GM18867 (cell line): ENCODE measurements around the gene DTYMK.

Source experiments
- ATAC-seq: cut with Tn5 transposase; IDR thresholded peaks from one replicate; pipeline ENCODE4 v1.9.1; 2021; ENCODE audit warnings: mild to moderate bottlenecking, moderate library complexity; ENCODE audit not compliant: unreplicated experiment

DTYMK gene

GRCh38 chr2:241708879-241709278 lies 22.3 kb upstream of the DTYMK start:
- ATAC-seq: no peak

GRCh38 chr2:241706537-241706936 lies 19.9 kb upstream of the DTYMK start:
- ATAC-seq: no peak

DNA sequence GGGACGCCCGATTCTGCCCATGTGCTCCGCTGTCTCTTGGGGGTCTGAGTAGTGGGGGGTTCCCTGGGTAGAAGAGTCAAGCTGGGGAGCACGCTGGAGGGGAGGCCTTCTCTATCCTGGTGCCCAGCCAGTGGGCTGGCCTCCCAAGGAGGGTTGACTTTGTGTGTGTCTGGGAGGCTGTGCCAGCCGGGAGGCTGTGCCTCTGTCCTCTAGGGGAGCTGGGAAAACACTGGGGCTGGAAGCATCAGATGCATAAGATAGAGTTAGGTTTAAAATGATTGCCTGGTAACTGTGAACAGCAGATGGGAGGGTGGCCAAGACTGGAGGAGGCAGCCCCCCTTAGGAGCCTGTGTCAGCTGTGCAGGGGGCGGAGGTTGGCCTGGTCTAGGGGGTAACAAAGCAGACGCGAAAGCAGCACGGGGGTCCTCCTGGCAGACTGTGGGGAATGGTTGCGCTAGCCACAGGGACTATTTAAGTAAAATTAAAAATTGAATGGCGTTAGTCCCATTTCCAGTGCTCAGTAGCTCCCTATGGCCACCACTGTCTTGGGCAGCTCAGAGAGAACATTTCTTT lies 16.5 kb upstream of the DTYMK start:
- no peak for ATAC-seq

- peak; percentile 64 for ATAC-seq
Measured at GRCh38 chr2:241702155-241703031, 15.8 kb upstream of the DTYMK start.

GRCh38 chr2:241701399-241702154 lies 15.0 kb upstream of the DTYMK start, which contains the start of gene ING5:
Gene ING5 (plus strand): TSS chr2:241702039. CDS start chr2:241702066, 27 bp downstream.
- peak; percentile 60 for ATAC-seq

DNA sequence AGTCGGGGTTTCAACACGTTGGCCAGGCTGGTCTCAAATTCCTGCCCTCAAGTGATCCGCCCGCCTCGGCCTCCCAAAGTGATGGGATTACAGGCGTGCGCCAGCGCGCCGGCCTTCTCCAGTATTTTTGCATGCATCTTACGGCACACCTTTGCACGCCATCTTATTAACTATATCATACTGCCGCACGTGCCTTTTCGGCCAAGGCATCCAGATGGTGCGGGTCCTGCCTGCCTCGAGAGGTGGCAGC lies 14.5 kb upstream of the DTYMK start:
- ATAC-seq: no peak

- ATAC-seq: no peak
Measured at GRCh38 chr2:241695651-241696050, 9.0 kb upstream of the DTYMK start.

- no peak for ATAC-seq
Measured at GRCh38 chr2:241692448-241692847, 5.8 kb upstream of the DTYMK start.

- no peak for ATAC-seq
Measured at GRCh38 chr2:241690202-241690717, 3.6 kb upstream of the DTYMK start.

- ATAC-seq: no peak
Measured at GRCh38 chr2:241689306-241689705, 2.7 kb upstream of the DTYMK start.

DNA sequence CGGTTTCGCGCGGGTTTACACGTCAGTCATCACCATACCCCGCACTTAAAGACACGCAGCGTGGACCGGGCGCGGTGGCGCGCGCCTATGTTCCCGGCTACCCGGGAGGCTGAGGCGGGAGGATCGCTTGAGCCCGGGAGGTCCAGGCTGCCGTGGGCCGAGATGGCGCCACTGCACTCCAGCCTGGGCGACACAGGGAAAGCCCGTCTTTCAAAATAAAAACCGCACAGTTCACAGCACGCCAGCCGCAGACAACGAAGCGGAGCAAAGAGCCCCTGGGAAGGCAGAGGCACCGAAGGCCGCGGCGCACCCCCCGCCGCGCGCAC lies 328 bp downstream of the DTYMK start:
- ATAC-seq: peak; percentile 20

- no peak for ATAC-seq
Measured at GRCh38 chr2:241680827-241681599, 5.6 kb downstream of the DTYMK start.

GRCh38 chr2:241680044-241680443 lies 6.6 kb downstream of the DTYMK start:
- ATAC-seq: no peak

DNA sequence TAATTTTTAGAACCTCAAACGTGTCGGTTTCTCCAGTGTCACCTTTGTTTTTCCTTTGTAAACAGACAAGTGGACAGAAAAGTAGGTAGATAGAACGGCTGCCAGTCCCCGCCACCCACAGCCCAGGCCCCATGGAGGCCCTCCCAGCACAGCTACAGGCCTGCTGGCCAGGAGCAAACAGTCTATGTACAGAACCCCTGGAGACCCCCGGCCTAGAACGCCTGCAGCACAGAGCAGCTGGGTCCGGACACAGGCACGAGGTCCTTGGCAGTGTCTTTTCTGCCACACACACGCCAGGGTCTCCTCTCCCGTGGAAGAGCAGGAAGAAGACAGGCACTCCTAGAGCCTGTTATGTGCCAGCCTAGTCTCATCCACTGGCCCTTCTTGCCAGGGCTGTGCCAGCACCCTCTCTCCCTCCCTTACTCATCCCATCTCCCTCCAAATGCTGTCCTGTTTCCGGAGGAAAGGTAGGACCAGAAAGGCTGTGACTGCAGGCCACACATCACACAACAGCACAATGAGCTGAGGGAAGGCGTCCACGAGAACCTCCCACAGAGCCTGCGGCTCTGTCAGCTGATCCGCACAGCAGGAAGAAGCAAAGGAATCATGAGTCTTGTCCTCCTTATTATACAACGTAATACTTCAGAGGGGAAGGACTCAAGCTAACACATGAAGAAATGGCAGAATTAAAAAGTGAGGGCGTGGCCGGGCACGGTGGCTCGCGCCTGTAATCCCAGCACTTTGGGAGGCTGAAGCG lies 7.7 kb downstream of the DTYMK start:
- no peak for ATAC-seq

DNA sequence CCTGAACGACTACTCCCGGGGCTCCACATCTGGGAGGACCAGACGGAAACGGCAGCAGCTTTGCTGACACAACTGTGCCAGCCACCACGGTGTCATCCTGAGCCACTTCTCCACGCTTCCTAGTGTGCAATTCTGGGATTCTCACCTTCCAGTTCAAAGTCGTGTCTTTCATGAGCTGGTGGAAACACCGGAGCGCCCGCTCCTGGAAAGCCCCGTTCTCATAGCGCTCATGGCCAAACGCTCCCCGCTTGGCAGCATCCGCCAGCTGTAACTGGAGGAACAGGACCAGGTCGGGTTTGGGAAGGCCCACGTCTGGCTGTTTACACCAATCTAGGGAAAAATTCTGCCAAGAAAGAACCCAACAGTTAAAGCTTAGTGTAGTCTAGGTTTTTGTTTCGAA lies 8.3 kb downstream of the DTYMK start:
- ATAC-seq: no peak

GRCh38 chr2:241677392-241677791 lies 9.2 kb downstream of the DTYMK start:
- no peak for ATAC-seq

GRCh38 chr2:241676665-241677064 lies 9.9 kb downstream of the DTYMK start:
- no peak for ATAC-seq

DNA sequence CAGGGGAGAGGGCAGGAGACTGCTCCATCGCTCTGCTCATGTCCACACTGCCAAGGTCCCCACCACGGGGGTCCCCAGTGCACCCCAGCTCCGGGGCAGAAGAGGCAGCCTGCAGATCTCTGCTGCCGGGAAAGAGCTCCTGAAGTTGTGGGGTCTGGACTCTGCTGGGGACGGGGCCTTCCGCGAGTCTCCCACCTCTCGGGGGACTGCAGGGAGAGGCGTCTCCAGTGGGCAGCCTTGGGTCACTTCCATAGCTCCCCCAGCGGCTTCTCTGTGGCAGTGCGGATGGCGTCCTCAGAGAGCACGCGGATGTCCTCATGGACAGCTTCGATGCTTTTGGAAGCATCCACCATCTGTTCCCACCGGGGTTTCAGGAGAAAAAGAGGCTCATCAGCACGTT lies 10.7 kb downstream of the DTYMK start:
- no peak for ATAC-seq

- no peak for ATAC-seq
Measured at GRCh38 chr2:241673797-241674725, 12.6 kb downstream of the DTYMK start.
